GM21619 (cell line): ENCODE results near the gene ING1.

Source experiments
- ATAC-seq: cut with Tn5 transposase; IDR thresholded peaks from one replicate; pipeline ENCODE4 v1.9.1; 2021; ENCODE audit not compliant: unreplicated experiment

The ING1 gene

GRCh38 chr13:110769097-110769496 lies 55.6 kb downstream of the ING1 start:
- ATAC-seq = no peak

GRCh38 chr13:110770678-110771077 lies 57.2 kb downstream of the ING1 start:
- no peak for ATAC-seq

GRCh38 chr13:110771194-110771593 lies 57.7 kb downstream of the ING1 start:
- no peak for ATAC-seq

GRCh38 chr13:110772091-110772984 lies 58.8 kb downstream of the ING1 start:
- no peak for ATAC-seq
